K562 (cell line): Measurements from ENCODE around the gene RBPMS2. TPM values are rescaled to one million over a fixed set of nuclear protein-coding genes. Genes with fewer than 3 reads are reported as not detected.

ENCODE experiments used
- ATAC-seq: fragments of 200-7000 bp; cut with Tn5 transposase; 3 replicates; pipeline ENCODE4 v1.9.1; 2020; ENCODE audit warnings: moderate library complexity
- BruUV-seq: library from RNA; stranded (reverse); fragments of 400-500 nt; replicated peaks from 2 replicates; lab custom pipeline; 2021; lab: Mats Ljungman, UMichigan
- CTCF ChIA-PET: fragments of 300-600 bp; formaldehyde crosslinking; extraction: SDS; loops from one replicate; lab custom pipeline; 2021; ENCODE audit warnings: low intra/inter-chr PET ratio; lab: Yijun Ruan, JAX
- POLR2A ChIA-PET: fragments of 300-600, 350-650 bp; sonication (Branson Sonifier 250); formaldehyde crosslinking; extraction: SDS; loops from one replicate; lab custom pipeline; 2021; ENCODE audit warnings: antibody characterized with exemption, inconsistent platforms; lab: Yijun Ruan, JAX
- DNase-seq, 4 experiments: peaks; one replicate each; pipeline versions ENCODE4 v3.0.0 to v3.0.0-alpha.2; 2011 to 2018; ENCODE audit warnings: low spot score in 3 of 4, mixed read lengths in 3 of 4; ENCODE audit errors: extremely low read depth in 1 of 4
- FAIRE-seq: peaks from 2 replicates; lab custom pipeline; 2011; peaks lifted over from hg19 to GRCh38; lab: Jason Lieb, UNC
- H2AFZ ChIP-seq: 2 replicates; pipeline ENCODE4 v1.6.0; 2011; ENCODE audit warnings: low read depth, low read length, control low read depth, inconsistent platforms
- H3K27ac ChIP-seq: fragments of 200-600 bp; 3 replicates; pipeline ENCODE4 v1.8.0; 2011; ENCODE audit warnings: low read depth, mild to moderate bottlenecking, control low read depth, inconsistent platforms, low read length, moderate library complexity, mixed read lengths; ENCODE audit errors: extremely low read depth
- H3K27me3 ChIP-seq, 2 experiments: fragments of 300-600 bp in 1 of 2; 2 replicates in 1 of 2; 3 replicates in 1 of 2; pipeline versions ENCODE4 v1.6.0 to v1.8.0; 2011; ENCODE audit warnings: inconsistent platforms in 2 of 2, low read length in 2 of 2, mild to moderate bottlenecking in 1 of 2, mixed read lengths in 1 of 2, moderate library complexity in 1 of 2; ENCODE audit not compliant: control insufficient read depth in 2 of 2, insufficient read depth in 2 of 2
- H3K36me3 ChIP-seq: fragments of 300-600 bp; 3 replicates; pipeline ENCODE4 v1.8.0; 2011; ENCODE audit warnings: mild to moderate bottlenecking, low read length, inconsistent platforms; ENCODE audit not compliant: control insufficient read depth, insufficient read depth
- H3K4me1 ChIP-seq, 2 experiments: fragments of 200-600 bp in 1 of 2; replicated peaks in 1 of 2; 2 replicates in 1 of 2; 3 replicates in 1 of 2; pipeline versions ENCODE4 v1.5.1 to v1.8.0; 2011; ENCODE audit warnings: inconsistent platforms in 2 of 2, low read length in 2 of 2, mild to moderate bottlenecking in 1 of 2, mixed read lengths in 1 of 2, moderate library complexity in 1 of 2; ENCODE audit not compliant: control insufficient read depth in 2 of 2, insufficient read depth in 2 of 2
- H3K4me2 ChIP-seq: 2 replicates; pipeline ENCODE4 v1.6.1; 2011; ENCODE audit warnings: low read length, control low read depth, inconsistent platforms, mixed read lengths; ENCODE audit not compliant: insufficient read depth
- H3K4me3 ChIP-seq: fragments of 200-600 bp; sonication (generic), shearing (Covaris generic); 2 replicates; pipeline ENCODE4 v1.5.1; 2016; ENCODE audit warnings: control low read depth, inconsistent platforms
- H3K79me2 ChIP-seq: fragments of 200-600 bp; 3 replicates; pipeline ENCODE4 v1.8.0; 2011; ENCODE audit warnings: low read length, inconsistent platforms; ENCODE audit not compliant: control insufficient read depth, insufficient read depth
- H3K9ac ChIP-seq, 2 experiments: 2 replicates each; pipeline versions ENCODE4 v1.6.0 to v1.6.1; 2011; ENCODE audit warnings: low read depth in 2 of 2, low read length in 2 of 2, control low read depth in 1 of 2, inconsistent platforms in 1 of 2, mild to moderate bottlenecking in 1 of 2, mixed read lengths in 1 of 2; ENCODE audit not compliant: insufficient read depth in 1 of 2
- H3K9me1 ChIP-seq: one replicate; pipeline ENCODE4 v1.6.0; 2011; ENCODE audit warnings: inconsistent platforms, mild to moderate bottlenecking, low read length, moderate library complexity; ENCODE audit not compliant: control insufficient read depth, insufficient read depth
- H3K9me3 ChIP-seq: replicated peaks from 2 replicates; pipeline ENCODE4 v1.5.1; 2011; ENCODE audit warnings: low read depth, low read length, inconsistent platforms; ENCODE audit not compliant: control insufficient read depth, insufficient read depth
- H4K20me1 ChIP-seq: replicated peaks from 2 replicates; pipeline ENCODE4 v1.6.1; 2011; ENCODE audit warnings: low read length, inconsistent platforms, mixed read lengths; ENCODE audit not compliant: control insufficient read depth, insufficient read depth
- CBFB ChIP-seq: sonication (generic); formaldehyde crosslinking; IDR thresholded peaks from 2 replicates; pipeline ENCODE4 v1.4.0; 2020; ENCODE audit warnings: mild to moderate bottlenecking, missing genetic modification reagents
- HDAC8 ChIP-seq: fragments of 450-650 bp; IDR thresholded peaks from 2 replicates; pipeline ENCODE4 v1.6.1; 2016; ENCODE audit warnings: mild to moderate bottlenecking, missing genetic modification characterization, moderate library complexity, missing compliant biosample characterization
- HINFP ChIP-seq: fragments of 450-650 bp; conservative IDR thresholded peaks from 2 replicates; pipeline ENCODE4 v1.6.1; 2016; ENCODE audit warnings: missing genetic modification characterization, low read depth, mild to moderate bottlenecking, control low read depth, missing compliant biosample characterization
- HOXB6 ChIP-seq: fragments of 250-450 bp; sonication (Bioruptor Pico); IDR thresholded peaks from 2 replicates; pipeline ENCODE4 v1.5.1; 2022; ENCODE audit warnings: mild to moderate bottlenecking, borderline replicate concordance
- IRF2 ChIP-seq: sonication (generic); formaldehyde crosslinking; IDR thresholded peaks from 2 replicates; pipeline ENCODE4 v1.8.1; 2022; ENCODE audit warnings: mild to moderate bottlenecking, missing genetic modification reagents
- KDM5B ChIP-seq: fragments of 200-600 bp; sonication (generic); IDR thresholded peaks from 2 replicates; pipeline ENCODE4 v1.6.1; 2012; ENCODE audit warnings: low read depth, mild to moderate bottlenecking, moderate library complexity, low read length, control low read depth, inconsistent platforms; ENCODE audit not compliant: insufficient replicate concordance
- NCOA1 ChIP-seq: fragments of 450-650 bp; IDR thresholded peaks from 2 replicates; pipeline ENCODE4 v1.6.1; 2016; ENCODE audit warnings: low read depth
- PRDM10 ChIP-seq: fragments of 450-650 bp; IDR thresholded peaks from 2 replicates; pipeline ENCODE4 v1.6.1; 2018; ENCODE audit not compliant: partially characterized antibody
- SMAD1 ChIP-seq: fragments of 150-350 bp; IDR thresholded peaks from 2 replicates; pipeline ENCODE4 v1.6.1; 2014; ENCODE audit warnings: low read length, low read depth; ENCODE audit not compliant: partially characterized antibody
- SP2 ChIP-seq: IDR thresholded peaks from 2 replicates; pipeline ENCODE4 v1.6.1; 2011; ENCODE audit warnings: mild to moderate bottlenecking, low read depth, low read length, moderate library complexity; ENCODE audit not compliant: poor library complexity, severe bottlenecking; ENCODE audit errors: extremely low read depth
- STAG1 ChIP-seq: sonication (generic); formaldehyde crosslinking; IDR thresholded peaks from 2 replicates; pipeline ENCODE4 v1.5.0; 2020; ENCODE audit warnings: missing genetic modification reagents, borderline replicate concordance
- TAL1 ChIP-seq: fragments of 450-650 bp; IDR thresholded peaks from 2 replicates; pipeline ENCODE4 v1.6.1; 2016; ENCODE audit warnings: mild to moderate bottlenecking
- ZEB2 ChIP-seq: fragments of 450-650 bp; IDR thresholded peaks from 2 replicates; pipeline ENCODE4 v1.6.1; 2016
- ZNF165 ChIP-seq: fragments of 250-450 bp; sonication (Bioruptor Pico); IDR thresholded peaks from 2 replicates; pipeline ENCODE4 v1.4.0; 2020; ENCODE audit warnings: borderline replicate concordance
- ZNF217 ChIP-seq: sonication (generic); formaldehyde crosslinking; IDR thresholded peaks from 2 replicates; pipeline ENCODE4 v1.8.0; 2022; ENCODE audit warnings: mild to moderate bottlenecking, missing genetic modification reagents
- ZNF655 ChIP-seq: fragments of 250-450 bp; sonication (Bioruptor Pico); IDR thresholded peaks from 2 replicates; pipeline ENCODE4 v1.5.0; 2021
- WGBS: fragments of 100-300 bp; shearing (Covaris generic); methylation state at CpG from one replicate; pipeline ENCODE4 v1.1.6; 2016; ENCODE audit warnings: low coverage, mixed read lengths; ENCODE audit not compliant: insufficient coverage; ENCODE audit errors: missing lambda C conversion rate; 5-methylcytosine and 5-hydroxymethylcytosine counted together
- in situ Hi-C: fragments of 300-500 bp; cut with MboI; formaldehyde crosslinking; loops from 4 replicates; pipeline ENCODE4 v1.15.0; 2018; ENCODE audit warnings: inconsistent platforms, mixed read lengths
- intact Hi-C: fragments of 100-400 bp; cut with micrococcal nuclease; formaldehyde crosslinking; loops from 2 replicates; pipeline ENCODE4 v1.14.2; 2022
- polyA plus RNA-seq, 8 experiments: library from polyadenylated mRNA; depleted of rRNA in 4 of 8; stranded (reverse) in 5 of 8; unstranded in 3 of 8; fragments of >200 nt; fragmentation: Nextera tagmentation in 2 of 8; fragmentation: Illumina TruSeq in 1 of 8; extraction: Ambion mirVana in 2 of 8; extraction: Trizol in 1 of 8; gene quantifications; 2 replicates each; pipeline versions ENCODE4 v1.2.1 to v1.2.3, GENCODE V29; 2011 to 2014; ENCODE audit warnings: inconsistent platforms in 1 of 8, missing spikeins in 1 of 8
- total RNA-seq, 7 experiments: library from RNA; depleted of rRNA in 6 of 7; stranded (reverse); fragments of >200 nt in 6 of 7; fragmentation: Illumina TruSeq in 2 of 7; extraction: Trizol in 2 of 7; gene quantifications; 2 replicates each; pipeline versions ENCODE4 v1.2.1 to v1.2.3, GENCODE V29; 2011 to 2021; ENCODE audit warnings: low replicate concordance in 1 of 7

Gene RBPMS2
- total and polyA plus RNA-seq, 9 of the 15 experiments (the other 6 are each of a cell fraction or from before 2014, with no cell fraction given) = 0.11 to 2.6 (median 0.37) TPM; not detected in 1

- no TSS peak for BruUV-seq
- H3K4me3 ChIP-seq = peak overlapping the region; percentile 79
- H3K9me1 ChIP-seq = no peaks in the 10 kb centered on the region
- H3K79me2 ChIP-seq = peaks cover 47% of the 10 kb centered on the region
- DNase-seq = no peak
- peak overlapping the region in 1 of 2 experiments; percentile 94; a peak in 1 of 4 replicates for H3K9ac ChIP-seq
- in situ Hi-C loops = no loop called here
- peaks cover 18 to 32% of the 10 kb centered on the region in 2 experiments for H3K4me1 ChIP-seq
- intact Hi-C loops = no loop called here
- no peak for ATAC-seq
- no peak for FAIRE-seq
- peaks cover 4% of the 10 kb centered on the region; the same call in 2 of the 3 replicates for H3K36me3 ChIP-seq
- 26% methylated on average over 5 of the region's 5 CpGs for WGBS
- POLR2A ChIA-PET = interaction anchor here (0.9 to 2.2 kb wide), 2 partner anchors 10 to 407 kb away, joined by 3 to 12 read pairs; no protein-coding TSS in a partner anchor
- H3K27ac ChIP-seq = no peak overlapping the region
- H3K9me3 ChIP-seq = no peaks in the 10 kb centered on the region
- peaks cover 11% of the 10 kb centered on the region for H4K20me1 ChIP-seq
- H3K27me3 ChIP-seq = no peaks in the 10 kb centered on the region
- CTCF ChIA-PET = interaction anchor here (0.7 kb wide), 1 partner anchor 48 kb away, joined by 3 read pairs; no protein-coding TSS in a partner anchor
- no peak overlapping the region for H2AFZ ChIP-seq
- peak overlapping the region; percentile 80 for H3K4me2 ChIP-seq
- TF ChIP-seq HINFP (tag) (no peak), PRDM10 (no peak), HDAC8 (no peak), KDM5B (peak; percentile 1), IRF2 (CRISPR knock-in tag) (no peak), ZNF217 (CRISPR knock-in tag) (no peak), SMAD1 (no peak), SP2 (no peak), NCOA1 (no peak), TAL1 (no peak), ZNF655 (no peak), ZNF165 (CRISPR knock-in tag) (no peak), STAG1 (CRISPR knock-in tag) (no peak), ZEB2 (no peak), HOXB6 (CRISPR knock-in tag) (no peak), CBFB (no peak)
Observed at GRCh38 chr15:64701482-64702184, 73.8 kb downstream of the RBPMS2 start.
